ENCODE data around the gene CACNA2D2.

CACNA2D2 gene

DNA sequence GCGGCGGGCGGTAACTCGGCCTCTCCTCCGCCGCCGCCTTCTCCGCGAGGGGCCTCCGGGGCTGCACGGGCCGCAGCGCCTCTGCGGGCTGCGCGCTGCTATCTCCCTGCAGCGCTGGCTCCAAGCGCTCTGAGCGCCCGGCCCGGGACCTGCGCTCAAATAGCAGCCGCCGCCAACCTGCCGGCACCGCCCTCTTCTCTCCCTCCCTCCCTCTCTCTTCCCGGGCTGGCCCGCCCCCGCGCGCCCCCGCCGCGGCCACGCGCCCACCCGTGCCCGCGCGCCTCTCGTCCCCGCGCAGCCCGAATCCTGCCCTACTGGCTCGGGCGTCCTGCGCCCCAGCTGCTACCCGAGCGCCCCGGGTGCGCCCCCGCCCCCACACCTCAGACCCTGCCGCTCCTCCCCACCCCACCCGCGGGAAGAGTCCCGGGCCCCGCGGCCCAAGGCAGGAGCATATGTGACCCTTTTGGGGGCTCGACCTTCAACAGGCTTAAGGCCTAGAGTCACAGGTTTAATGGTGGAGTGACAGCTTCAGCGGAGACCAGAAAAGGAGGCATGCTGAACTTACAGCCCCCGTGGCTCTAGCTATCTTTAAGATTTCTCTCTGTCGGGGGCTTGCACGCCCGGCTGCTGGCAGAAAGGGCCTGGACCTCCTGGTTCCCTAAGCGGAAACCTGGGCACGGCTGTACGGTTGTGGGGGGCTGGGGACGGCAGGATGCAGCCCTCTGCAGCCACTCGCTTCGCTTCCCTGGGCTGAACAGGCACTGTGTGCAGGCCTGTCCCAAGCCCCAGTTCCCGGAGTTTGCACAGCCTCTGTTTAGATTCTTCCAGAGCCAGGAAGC, at the start of gene CACNA2D2:
Gene CACNA2D2 (minus strand): TSS at position 131 of the 839 bp plus-strand sequence. CDS start 211 bp downstream, outside the sequence.
- peak in 2 of 4 experiments; percentile 29 to 39 for DNase-seq

DNA sequence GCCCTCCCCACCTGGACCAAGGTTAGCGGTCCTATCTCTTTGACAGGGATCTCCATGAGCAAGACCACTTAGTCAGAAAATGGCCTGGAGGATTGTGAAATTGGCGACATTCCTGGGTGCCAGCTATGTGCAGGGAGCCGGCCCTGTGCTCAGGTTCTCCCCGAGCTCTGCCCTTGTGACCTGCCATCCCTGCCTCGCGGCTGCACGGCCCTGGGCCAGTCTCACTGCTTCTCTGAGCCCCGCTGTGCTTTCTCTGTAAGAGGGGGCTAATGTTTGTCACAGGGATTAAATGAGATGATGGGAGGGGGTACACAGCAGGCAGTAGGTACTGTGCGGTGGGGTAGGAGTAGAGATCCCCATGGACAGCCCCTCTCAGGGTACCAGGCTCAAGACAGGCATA, 49.2 kb upstream of the CACNA2D2 start:
- no peak for DNase-seq

DNA sequence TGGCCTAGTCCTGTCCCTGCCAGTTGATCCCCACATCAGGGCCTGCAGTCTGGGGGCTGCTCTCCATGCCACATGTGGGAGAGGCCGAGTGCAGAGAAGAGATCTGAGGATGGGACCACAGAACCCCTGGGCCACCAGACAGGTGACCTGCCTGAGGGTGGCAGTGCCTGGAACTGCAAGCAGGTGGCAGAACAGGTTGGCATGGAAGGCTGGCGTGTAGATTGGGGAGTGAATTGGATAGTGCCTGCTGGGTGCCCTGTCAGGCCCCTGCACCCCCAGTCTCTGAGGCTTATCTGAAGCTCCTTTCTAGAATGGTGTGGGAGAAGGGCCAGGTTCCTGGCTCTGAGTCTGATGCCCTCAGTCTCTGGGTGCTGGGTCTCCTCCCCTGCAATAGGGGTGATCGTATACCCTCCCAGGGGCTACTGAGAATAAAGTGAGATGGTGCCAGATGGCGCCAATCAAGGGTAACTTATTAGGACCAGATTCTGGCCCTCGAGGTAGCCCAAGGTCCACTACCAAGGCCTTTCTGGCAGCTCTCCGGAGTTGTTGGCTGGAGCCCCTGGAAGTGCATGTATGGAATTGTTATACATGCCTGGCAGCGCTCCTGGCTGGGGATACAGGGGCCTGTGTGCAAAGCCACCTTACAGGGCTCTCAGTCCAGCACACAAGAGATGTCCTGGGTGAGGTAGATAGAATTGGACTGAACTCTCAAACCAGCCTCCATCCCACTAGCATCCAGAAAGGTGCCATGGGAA, 48.4 kb upstream of the CACNA2D2 start:
- DNase-seq, result no peak

DNA sequence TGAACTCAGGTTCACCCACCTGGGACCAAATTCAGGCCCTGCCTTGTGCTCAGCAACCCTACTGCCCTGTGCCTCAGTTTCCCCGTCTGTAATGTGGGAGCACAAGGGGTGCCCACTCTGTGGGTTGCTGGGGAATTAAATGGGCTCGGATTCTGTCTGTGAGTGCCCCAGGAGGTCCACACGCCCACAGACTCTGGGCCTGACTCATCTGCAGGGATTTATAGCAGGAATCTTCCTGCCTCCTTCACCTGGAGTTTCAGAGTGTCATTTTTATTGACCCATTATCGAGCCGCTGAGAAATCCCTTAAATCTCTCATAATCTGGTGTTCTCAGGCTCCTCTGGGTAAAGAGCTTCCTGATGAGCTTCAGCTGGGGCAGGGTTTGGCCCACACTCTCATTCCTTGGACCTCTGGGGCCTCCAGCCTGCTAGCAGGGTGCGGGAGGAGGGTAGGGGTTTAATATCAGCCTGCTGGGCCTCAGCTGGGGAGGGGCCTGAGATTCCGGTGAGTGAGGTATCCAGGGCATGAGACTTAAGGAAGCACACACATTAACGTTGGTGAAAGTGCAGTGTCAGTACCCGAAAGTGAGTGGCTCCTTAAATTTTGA, 47.7 kb upstream of the CACNA2D2 start:
- DNase-seq, result no peak

DNA sequence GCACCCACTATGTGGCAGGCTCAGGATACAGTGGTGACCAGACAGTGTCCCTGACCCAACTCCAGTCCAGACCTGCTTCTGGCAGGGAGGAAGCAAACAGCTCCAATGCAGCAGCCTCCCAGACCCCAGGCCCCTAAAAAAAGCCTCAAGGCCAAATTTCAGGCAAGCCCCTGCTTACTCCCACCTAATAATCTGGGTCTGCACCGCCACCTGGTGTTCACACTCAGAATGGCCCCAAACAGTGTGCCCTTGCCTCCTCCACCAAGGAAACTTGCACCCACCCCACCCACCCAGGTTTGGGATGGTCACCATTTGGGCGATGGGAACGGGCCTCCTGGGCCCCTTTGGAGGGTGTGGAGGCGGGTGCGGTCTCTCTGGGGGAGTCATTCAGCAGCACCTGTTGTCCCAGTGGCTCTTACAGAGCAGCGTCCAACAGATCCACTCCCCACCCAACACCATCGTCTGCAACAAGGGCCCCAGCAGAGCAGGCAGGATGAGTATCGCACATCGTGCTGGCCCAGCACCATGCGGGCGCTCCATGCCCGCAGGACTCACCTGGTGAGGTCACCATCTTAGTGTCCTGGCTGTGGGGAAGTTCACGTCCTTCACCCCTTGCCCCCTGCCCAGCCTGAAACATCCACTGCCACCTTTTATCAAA, 46.8 kb upstream of the CACNA2D2 start:
- DNase-seq, result peak; percentile 10 to 57 (median 40)

DNA sequence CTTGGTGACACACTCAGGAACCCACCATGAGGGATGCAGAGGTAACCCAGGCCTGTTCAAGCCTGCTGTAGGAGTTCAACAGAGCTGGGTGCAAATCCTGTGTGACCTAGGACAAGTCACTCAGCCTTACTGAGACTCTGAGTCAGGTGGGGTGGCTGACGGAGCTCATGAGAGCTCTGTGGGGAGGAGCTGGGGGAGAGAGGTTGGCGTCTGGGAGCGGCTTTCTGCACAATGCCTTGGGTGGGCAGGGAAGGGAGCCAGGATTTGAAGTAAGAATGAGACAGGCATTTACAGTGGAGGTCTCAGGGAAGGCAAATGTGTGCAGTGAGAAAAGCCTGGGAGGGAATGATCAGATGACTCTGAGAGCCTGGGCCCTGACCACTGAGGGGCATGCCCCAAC, 45.8 kb upstream of the CACNA2D2 start:
- no peak for DNase-seq

DNA sequence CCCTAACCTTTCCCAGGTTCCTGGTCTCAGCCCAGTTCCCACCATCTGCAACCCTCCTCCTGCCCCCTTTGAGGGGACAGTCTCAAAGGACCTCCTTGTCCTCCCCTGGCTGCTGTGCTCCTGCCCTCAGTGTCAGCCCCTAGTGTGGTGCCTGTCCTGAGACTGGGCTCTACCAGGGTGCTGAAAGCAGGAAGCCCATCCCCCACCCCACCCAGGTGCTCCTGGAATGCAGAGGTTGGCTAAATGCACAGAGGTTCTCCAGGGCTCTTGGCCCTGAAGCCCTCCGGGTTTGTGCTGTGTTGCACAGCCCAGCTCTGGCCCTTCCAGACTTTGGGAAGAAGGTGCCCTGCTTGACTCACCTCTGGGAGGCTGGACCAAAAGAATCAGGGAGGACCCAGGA, 42.3 kb upstream of the CACNA2D2 start:
- DNase-seq, result no peak

DNA sequence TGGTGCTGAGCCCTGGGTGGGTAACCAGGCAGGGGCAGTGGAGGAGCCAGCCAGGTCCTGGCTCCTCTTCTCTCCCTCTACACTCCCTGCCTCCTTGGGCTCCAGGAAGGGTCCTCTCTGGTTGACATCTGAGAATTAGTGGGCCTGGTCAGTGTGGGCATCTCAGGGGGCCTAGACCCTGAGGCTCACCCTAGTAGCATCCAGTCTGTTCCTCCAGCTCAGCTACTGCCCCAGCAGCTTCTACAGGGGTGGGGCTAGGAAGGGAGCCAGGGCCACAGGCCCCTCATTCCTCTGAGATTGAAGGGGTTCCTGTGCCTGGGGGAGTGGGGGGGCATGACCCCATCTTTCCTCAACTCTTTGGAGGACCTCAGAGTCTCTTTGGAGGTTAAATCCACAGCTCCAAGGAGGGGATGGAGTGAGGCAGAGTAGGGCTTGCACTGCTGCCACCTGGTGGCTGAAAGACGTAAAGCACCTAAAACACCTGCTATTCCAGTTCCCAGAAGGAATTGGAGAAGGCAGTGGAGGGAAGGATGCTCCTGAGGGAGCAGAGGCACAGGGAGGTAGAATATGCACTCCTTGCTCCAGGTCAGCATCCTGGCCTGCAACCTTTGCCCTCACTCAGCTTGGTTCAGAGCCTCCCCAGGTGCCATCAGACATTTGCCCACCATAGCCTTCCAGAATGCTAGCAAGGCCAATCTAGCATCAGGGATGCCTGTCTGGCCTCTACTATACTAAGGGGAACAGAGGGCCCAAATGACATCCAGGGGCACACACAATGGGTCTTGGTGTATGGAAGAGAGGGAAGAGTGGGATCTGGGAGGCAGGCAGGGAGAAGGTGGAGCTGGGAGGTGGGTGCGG, 39.0 kb upstream of the CACNA2D2 start:
- peak in 3 of 4 experiments; percentile 16 to 53 (median 46) for DNase-seq

DNA sequence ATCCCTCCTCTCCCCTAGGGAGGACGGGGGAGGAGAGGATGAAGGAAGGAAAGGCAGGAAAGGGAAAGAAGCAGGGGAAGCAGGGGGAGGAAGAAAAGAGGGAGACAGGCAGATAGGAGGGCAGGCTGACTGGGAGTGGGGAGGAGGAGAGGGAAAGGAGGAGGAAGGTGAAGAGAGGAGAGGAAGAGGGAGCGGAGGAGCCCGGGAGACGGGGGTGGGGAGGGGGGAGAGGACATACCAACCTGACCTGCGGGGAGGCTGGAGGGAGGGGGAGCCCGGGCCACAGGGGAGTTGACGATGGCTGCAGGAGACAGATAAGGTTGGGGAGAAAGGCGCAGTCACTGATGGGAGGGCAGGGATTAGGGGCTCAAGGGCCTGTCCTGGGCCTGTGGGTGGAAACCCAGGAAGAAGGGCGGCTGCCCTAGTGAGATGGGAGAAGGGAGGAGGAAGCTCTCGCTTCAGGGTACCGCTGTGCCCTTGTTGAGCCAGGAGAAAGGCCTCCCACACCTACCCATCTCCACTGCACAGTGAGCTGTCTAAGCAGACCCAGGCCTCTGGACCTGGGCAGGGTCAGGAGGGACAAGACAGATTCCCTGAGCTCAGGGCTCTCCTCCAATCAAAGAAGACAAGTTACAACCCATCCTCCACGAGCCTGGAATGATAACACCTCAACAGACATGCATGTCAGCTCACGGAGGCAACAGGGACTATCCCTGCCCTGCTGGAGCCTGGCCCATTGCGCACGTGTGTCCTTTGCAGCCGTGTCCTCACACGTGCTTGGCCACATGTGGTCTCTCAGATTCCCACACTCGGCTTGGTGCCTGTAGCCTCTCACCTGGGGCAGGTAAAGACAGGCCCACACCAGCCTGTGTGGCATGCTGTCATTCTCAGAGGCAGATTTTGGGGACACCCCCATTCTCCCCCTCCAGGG, 36.2 kb upstream of the CACNA2D2 start:
- no peak for DNase-seq

DNA sequence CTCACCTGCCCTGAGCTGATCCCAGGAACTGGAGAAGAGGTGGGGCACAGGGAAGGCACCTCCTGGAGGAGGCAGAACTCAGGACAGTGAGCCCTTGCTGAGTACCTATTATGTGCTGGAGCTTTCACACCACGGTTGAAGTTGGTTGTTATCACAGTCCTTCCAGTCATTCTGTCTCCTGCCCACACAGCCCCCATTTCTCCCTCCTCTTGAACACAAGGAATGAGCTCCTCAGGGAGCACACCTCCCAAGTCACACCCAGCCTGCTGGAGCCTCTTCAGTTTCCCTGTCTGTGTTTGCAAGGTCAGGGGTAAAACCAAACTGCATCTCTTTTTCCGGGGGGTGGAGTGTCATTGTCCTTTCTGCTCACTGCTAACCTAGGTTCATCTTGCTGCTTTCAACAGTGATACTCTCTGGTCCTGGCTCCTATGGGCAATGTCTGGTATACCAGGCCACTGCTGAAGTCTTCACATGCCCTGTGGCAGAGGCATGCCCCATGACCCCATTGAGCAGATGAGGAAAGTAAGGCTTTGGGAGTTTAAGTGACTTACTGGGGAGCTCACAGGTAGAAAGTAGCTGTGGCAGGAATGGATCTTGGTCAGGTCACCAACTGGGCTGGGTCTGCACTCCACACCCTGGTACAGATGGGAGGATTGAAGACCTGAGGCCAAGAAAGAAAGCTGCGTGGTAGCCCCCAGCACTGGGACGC, 34.1 kb upstream of the CACNA2D2 start:
- DNase-seq, result no peak

DNA sequence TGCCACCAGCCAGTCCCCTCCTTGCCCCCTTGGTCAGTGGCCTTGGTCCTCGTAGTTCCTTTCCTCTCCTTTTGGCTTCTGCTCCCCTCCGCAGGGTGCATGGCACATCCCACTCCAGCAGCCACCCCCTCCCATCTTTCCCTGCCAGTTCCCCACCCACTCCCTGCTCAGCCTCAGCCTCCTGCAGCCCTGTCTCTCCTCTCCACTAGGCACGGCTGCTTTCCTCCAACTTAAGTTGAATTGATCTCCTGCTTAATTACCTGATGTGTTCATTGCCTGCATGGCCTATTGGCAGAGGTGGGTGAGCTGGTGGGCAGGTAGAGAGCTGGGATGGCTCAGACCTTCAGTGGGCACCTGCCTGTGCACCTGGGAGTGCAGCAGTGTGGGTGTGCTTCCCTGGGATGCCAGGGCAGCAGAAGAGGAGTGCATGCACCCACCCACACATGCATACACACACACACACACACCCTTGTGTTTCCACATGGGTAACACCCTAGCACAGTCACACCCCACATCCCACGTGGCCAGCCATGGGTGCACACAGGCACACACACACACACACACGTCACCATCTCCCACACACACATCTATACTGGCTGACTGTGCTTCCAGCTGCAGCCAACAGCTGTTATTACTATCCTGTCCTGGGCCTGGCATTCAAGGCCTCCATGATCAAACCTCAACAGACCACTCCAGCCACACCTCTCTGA, 33.2 kb upstream of the CACNA2D2 start:
- DNase-seq, result no peak

DNA sequence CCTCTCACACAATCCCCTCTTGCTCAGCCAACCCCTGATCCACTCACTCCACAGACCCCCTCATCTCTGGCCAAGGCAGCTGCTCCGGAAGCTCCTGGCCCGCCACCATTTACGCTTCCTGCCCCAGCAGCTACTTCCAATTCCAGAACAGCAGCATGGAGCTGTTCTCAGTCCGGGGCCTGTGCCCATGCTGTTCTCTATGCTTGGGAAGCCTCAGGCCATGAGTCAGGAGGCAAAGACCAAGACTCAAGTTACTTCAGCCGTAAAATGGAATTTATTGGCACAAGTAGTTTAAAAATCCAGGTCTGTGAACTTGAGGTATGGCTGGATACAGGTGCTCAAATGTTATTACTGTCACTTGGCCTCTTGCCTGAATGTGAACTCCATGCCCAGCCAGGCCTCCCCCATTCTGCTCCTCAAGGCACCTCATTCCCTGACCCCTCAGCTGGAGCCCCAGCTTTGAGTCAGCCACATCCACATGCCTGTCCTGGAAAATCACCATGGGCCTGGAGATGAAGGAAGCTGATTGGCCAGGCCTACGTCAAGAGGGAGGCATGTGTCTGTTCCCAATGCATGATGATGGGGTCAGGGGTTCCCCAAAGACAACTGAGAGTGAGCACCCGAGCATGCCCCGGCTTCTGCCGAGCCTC, 31.4 kb upstream of the CACNA2D2 start:
- no peak for DNase-seq

DNA sequence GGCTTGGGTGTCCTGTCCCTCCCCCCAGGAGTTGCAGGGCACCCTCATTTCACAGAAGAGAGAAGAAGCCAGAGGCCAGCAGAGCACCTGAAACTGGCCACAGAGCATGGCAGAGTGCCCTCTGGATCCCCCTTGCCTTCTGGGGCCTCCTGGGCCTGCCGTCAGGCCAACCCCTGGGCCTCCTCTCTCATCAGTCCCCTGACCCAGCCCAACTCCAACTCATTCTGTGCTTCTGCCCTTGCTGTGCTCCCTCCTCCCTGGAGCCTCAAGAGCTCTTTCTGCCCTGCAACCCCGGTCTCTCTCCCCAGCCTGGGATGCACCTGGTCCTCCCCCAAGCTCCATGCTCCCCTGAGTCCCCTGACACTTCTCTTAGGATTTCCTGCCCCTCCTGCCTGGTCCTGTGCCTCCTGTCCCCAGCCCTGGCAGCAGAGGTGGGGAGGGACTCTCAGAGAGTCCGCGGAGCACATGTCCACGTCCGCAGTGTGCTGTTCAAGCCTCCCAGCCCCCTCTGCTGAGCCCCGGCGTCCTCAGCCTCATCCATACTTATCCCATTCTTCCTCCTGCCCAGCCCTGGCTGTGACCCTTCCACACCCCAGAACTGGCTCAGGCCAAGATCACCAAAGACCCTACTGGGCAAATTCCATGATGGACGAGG, 30.5 kb upstream of the CACNA2D2 start:
- DNase-seq, result no peak

DNA sequence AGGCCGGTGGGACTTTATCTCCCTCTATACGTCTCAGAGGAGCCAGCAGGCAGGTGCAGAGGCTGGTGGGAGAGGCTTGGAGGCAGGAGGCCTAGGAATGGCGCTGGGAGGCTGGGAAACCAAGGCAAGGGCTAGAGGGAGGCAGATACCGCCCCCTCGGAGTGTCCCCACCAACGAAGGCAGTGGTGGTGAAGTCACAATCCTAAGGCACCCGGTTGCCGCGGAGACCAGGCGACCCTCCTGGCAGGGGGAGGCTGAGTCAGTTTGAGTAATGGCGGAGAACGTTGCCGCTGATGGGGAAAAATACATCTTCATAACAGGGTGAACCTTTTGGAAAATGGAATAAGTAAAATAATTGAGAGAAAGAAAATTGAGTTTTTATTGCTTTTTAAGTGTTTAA, 29.9 kb upstream of the CACNA2D2 start:
- DNase-seq, result no peak

DNA sequence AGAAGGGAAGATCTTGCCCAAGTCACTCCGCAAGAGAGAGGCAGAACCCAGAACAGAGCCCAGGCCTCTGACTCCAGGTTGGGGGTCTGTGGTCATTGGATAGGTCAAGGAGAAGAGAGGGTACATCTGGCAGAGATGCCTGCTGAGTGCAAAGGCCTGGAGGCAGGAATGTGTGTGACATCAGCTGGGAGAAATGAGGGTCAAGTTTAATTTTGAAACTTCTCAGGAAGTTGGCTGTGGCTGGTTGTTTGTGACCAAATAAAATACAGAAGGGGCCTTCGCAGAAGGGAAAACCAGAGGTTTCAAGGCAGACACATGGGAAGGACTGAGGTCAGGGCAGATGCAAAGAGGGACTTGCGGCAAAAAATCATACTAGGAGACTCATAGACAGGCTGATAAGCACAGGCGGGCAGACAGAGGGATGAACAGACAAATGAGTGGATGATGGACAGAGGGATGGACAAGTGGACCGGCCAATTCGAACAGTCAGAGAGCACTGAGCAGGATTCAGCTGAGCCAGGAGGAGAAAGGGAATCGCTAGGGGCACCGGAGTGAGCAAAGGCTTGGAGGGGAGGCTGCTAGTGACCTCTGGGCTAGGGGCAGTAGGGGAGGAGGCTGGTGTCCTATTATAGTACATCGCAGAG, 28.8 kb upstream of the CACNA2D2 start:
- DNase-seq, result no peak

DNA sequence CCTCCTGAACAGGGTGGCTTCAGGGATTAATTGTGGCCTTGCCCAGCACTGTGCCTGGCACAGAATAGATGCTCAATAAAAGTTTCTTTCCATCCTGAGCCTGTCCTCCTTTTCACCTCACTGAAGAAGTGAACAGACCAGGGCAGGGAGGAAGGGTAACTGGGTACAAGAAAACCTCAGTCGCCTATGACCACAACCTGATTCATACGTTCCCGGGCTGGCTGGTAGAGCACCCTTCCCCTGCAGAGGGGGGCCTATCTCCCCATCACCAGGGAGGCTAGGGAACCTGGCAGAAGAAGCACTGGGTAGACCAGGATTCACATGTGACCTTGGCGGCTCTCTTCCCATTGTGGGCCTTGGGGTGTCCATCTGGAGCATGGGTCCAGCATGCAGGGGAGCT, 27.8 kb upstream of the CACNA2D2 start:
- DNase-seq, result no peak

DNA sequence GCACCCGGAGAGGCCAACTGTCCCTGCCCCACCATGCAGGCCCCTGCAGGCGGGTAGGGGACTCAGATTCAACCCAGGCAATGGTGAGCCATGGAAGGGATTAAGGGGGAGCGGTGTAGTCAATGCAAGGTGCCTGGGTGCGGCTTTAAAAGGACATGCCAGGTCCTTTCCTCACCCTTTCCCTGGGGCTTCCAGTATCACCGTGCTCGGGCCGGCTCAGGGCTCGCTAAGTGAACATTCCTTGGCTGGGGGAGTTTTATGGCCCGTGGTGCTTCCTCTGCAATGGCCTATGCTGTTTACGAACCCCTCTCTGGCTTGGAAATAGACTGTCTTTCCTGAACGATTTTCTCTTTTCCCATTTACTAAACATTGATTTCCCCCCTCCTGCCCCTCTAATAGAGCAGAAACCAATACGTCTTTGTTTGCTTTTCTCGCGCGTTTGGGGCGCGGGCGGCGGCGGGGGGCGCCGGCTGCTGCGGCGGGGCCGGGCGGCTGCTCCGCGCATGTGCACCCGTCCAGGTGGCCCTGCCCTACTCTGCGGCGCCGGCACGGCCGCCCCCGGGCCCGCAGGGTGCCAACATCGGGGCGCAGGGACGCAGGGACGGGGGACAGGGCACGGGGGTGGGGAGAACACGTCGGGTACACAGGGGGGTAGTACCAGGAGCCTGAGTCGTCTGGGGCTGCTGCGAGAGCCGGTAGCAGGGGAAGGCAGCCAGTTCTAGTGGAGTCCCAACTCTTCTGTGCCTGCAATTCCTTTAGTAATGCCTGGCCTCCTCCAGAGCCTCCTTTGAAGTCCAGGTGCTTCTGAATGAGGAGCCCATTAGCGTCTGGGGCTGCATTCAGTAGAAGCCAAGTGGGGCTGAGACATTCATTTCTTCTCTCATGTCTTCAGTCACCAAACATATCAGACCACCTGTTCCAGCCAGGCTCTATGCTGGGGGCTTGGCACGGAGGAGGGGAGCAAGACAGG, 26.9 kb upstream of the CACNA2D2 start:
- no peak for DNase-seq

Data from activated CD4-positive, CD25-positive, alpha-beta regulatory T cell (primary cell).